ENCODE data around the gene CHTOP.

The CHTOP gene

DNA sequence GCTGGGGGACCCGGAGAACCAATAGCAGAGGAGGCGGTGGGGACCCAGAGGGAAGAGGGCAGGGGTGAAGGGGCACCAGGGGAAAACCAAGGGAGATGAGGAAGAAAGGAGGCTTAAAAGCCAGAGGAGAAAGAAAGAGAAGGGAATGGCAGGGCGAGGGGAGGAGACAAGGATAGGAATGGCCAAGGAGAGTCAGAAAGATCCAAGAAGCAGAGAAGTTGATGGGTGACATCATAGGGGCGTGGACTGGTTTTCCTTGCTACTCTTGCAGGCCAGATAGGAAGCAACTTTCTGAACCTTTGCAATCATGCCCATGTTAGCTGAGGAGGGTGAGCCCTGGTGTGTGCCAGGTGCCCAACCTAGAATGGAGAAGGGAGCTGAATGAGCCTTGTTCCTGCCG, 50.0 kb downstream of the CHTOP start:
- no peaks in the 10 kb centered on the region for H3K4me1 ChIP-seq (ENCODE audit: insufficient read depth, low read length)
- H3K27ac ChIP-seq (ENCODE audit: low read depth, low read length), result no peak overlapping the region
- H3K9ac ChIP-seq (ENCODE audit: low read length), result no peak overlapping the region
- no peaks in the 10 kb centered on the region for H3K36me3 ChIP-seq (ENCODE audit: insufficient read depth, low read length)
- H3K27me3 ChIP-seq (ENCODE audit: control insufficient read depth in 1 of 2, insufficient read depth in 2 of 2, low read length in 2 of 2), result peaks cover 10 to 21% of the 10 kb centered on the region in 2 donors
- H3K4me3 ChIP-seq (ENCODE audit: low read depth in 1 of 2, low read length in 2 of 2), result no peak overlapping the region
- H3K9me3 ChIP-seq (ENCODE audit: low read length), result no peaks in the 10 kb centered on the region

- Histone ChIP-seq H3K4me1 (ENCODE audit: insufficient read depth, low read length) (no peaks in the 10 kb centered on the region), H3K9me3 (ENCODE audit: low read length) (no peaks in the 10 kb centered on the region), H3K27me3 (ENCODE audit: control insufficient read depth in 1 of 2, insufficient read depth in 2 of 2, low read length in 2 of 2) (peaks cover 5 to 11% of the 10 kb centered on the region in 2 donors), H3K36me3 (ENCODE audit: insufficient read depth, low read length) (no peaks in the 10 kb centered on the region), H3K9ac (ENCODE audit: low read length) (no peak overlapping the region), H3K27ac (ENCODE audit: low read depth, low read length) (no peak overlapping the region), H3K4me3 (ENCODE audit: low read depth in 1 of 2, low read length in 2 of 2) (no peak overlapping the region)
Observed at GRCh38 chr1:153684892-153685291, 51.0 kb downstream of the CHTOP start.

DNA sequence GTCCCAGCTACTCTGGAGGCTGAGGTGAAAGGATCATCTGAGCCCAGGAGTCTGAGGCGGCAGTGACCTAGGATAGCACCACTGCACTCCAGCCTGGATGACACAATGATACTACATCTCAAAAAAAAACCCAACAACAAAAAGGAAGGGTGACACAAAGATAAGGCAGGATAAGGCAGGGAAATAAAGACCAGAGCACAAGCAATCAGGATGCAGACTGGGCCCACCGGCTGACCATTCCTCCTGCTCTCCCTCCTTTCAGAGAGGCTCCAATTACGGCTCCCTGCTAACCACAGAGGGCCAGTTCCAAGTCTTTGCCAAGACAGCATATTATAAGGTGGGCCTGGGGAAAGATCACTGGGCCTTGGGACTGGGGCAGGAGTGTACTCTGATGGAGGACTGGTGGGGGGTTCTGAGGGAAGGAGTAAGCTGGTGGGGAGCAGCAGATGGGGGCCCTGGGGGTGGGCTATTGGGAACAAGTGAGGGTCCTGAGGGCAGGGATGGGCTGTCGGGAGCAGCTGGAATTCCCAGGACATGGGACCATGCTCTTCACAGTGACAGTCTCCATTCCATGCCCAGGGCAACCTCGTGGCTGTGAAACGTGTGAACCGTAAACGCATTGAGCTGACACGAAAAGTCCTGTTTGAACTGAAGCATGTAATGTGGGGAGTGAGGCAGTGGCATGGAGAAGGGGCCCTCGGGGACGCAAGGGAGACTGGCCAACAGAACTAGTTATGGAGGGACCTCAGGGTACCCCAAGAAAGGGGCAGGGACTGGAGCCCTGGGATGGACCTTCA, 51.9 kb downstream of the CHTOP start:
- Histone ChIP-seq H3K36me3 (ENCODE audit: insufficient read depth, low read length) (no peaks in the 10 kb centered on the region), H3K27me3 (ENCODE audit: control insufficient read depth in 1 of 2, insufficient read depth in 2 of 2, low read length in 2 of 2) (peaks cover 0 to 3% of the 10 kb centered on the region in 2 donors), H3K4me3 (ENCODE audit: low read depth in 1 of 2, low read length in 2 of 2) (no peak overlapping the region), H3K9ac (ENCODE audit: low read length) (no peak overlapping the region), H3K4me1 (ENCODE audit: insufficient read depth, low read length) (no peaks in the 10 kb centered on the region), H3K27ac (ENCODE audit: low read depth, low read length) (no peak overlapping the region), H3K9me3 (ENCODE audit: low read length) (no peaks in the 10 kb centered on the region)

DNA sequence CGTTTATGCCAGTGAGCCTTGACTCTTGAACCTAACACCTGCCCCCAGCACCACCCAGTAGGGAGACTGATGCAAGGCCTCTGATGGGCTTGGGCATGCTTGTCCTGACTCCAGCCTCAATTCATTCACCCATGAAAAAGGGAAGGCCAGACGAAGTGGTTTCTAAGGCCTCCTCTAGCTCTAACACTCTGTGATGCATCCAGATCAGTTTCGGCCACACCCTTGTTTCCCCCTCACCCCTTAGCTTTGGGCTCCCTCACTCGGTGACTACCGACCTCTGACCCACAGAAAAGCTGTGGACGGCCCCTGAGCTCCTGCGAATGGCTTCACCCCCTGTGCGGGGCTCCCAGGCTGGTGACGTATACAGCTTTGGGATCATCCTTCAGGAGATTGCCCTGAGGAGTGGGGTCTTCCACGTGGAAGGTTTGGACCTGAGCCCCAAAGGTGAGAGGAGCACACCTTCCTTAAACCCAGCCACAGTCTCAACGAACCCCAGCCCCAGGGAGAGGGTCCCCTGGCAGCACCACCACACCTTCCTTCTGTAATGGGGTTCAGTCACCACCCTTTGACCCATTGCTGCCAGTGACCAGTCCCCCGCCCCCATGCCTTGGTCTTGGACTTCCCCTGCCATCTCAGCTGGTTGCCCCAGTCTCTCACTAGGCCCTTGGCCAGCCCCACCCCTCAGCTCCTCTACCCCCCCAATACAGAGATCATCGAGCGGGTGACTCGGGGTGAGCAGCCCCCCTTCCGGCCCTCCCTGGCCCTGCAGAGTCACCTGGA, 53.7 kb downstream of the CHTOP start:
- H3K9ac ChIP-seq (ENCODE audit: low read length), result no peak overlapping the region
- H3K27me3 ChIP-seq (ENCODE audit: control insufficient read depth in 1 of 2, insufficient read depth in 2 of 2, low read length in 2 of 2), result no peaks in the 10 kb centered on the region
- H3K4me1 ChIP-seq (ENCODE audit: insufficient read depth, low read length), result no peaks in the 10 kb centered on the region
- no peaks in the 10 kb centered on the region for H3K36me3 ChIP-seq (ENCODE audit: insufficient read depth, low read length)
- no peaks in the 10 kb centered on the region for H3K9me3 ChIP-seq (ENCODE audit: low read length)
- H3K4me3 ChIP-seq (ENCODE audit: low read depth in 1 of 2, low read length in 2 of 2), result no peak overlapping the region
- H3K27ac ChIP-seq (ENCODE audit: low read depth, low read length), result no peak overlapping the region

DNA sequence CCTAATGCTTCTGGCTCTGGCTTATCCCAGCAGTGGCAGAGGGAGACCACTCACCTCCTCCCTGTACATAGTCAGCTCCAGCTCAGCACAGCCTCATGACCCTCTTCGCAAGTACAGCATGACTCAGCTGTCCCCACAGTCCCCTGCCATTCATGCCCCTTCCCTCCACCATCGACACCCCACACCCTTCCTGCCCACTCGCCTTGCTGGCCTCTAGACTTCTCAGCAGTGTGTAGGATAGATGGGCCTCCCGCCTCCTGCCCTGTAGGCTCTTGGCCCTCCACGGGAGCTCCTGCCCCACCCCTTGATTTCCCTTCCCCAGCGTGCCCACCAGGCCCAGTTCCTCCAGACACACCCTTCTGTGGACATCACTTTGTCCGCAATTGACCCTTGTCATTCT, 54.4 kb downstream of the CHTOP start:
- Histone ChIP-seq H3K4me1 (ENCODE audit: insufficient read depth, low read length) (no peaks in the 10 kb centered on the region), H3K27me3 (ENCODE audit: control insufficient read depth in 1 of 2, insufficient read depth in 2 of 2, low read length in 2 of 2) (no peaks in the 10 kb centered on the region), H3K9ac (ENCODE audit: low read length) (no peak overlapping the region), H3K9me3 (ENCODE audit: low read length) (no peaks in the 10 kb centered on the region), H3K4me3 (ENCODE audit: low read depth in 1 of 2, low read length in 2 of 2) (no peak overlapping the region), H3K27ac (ENCODE audit: low read depth, low read length) (no peak overlapping the region), H3K36me3 (ENCODE audit: insufficient read depth, low read length) (no peaks in the 10 kb centered on the region)

DNA sequence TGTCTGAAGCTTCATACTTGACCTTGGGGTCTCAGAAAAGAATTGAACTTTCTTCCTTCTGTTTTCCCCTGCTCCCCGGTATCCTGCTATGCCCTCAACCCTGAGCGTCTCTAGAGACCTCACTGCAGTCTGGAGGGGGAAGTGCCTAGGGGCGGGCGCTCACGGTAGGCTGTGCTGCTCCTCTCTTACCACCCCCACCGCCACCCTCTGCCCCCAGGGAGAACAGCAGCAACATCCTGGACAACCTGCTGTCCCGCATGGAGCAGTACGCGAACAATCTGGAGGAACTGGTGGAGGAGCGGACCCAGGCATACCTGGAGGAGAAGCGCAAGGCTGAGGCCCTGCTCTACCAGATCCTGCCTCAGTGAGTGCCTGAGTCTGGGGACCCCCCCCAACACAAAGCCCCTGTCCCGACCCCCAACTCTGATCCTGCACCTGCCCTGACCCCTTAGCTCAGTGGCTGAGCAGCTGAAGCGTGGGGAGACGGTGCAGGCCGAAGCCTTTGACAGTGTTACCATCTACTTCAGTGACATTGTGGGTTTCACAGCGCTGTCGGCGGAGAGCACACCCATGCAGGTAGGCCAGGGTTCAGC, 55.0 kb downstream of the CHTOP start:
- H3K4me3 ChIP-seq (ENCODE audit: low read depth in 1 of 2, low read length in 2 of 2), result no peak overlapping the region
- H3K4me1 ChIP-seq (ENCODE audit: insufficient read depth, low read length), result no peaks in the 10 kb centered on the region
- H3K9me3 ChIP-seq (ENCODE audit: low read length), result no peaks in the 10 kb centered on the region
- H3K36me3 ChIP-seq (ENCODE audit: insufficient read depth, low read length), result no peaks in the 10 kb centered on the region
- H3K9ac ChIP-seq (ENCODE audit: low read length), result no peak overlapping the region
- no peaks in the 10 kb centered on the region for H3K27me3 ChIP-seq (ENCODE audit: control insufficient read depth in 1 of 2, insufficient read depth in 2 of 2, low read length in 2 of 2)
- no peak overlapping the region for H3K27ac ChIP-seq (ENCODE audit: low read depth, low read length)

DNA sequence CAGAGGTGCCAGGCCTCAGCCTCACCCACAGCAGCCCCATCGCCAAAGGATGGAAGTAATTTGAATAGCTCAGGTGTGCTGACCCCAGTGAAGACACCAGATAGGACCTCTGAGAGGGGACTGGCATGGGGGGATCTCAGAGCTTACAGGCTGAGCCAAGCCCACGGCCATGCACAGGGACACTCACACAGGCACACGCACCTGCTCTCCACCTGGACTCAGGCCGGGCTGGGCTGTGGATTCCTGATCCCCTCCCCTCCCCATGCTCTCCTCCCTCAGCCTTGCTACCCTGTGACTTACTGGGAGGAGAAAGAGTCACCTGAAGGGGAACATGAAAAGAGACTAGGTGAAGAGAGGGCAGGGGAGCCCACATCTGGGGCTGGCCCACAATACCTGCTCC, 59.6 kb downstream of the CHTOP start:
- no peaks in the 10 kb centered on the region for H3K27me3 ChIP-seq (ENCODE audit: control insufficient read depth in 1 of 2, insufficient read depth in 2 of 2, low read length in 2 of 2)
- no peak overlapping the region for H3K4me3 ChIP-seq (ENCODE audit: low read depth in 1 of 2, low read length in 2 of 2)
- no peaks in the 10 kb centered on the region for H3K36me3 ChIP-seq (ENCODE audit: insufficient read depth, low read length)
- H3K4me1 ChIP-seq (ENCODE audit: insufficient read depth, low read length), result peaks cover 5% of the 10 kb centered on the region
- no peaks in the 10 kb centered on the region for H3K9me3 ChIP-seq (ENCODE audit: low read length)
- no peak overlapping the region for H3K9ac ChIP-seq (ENCODE audit: low read length)
- no peak overlapping the region for H3K27ac ChIP-seq (ENCODE audit: low read depth, low read length)

All from muscle layer of colon (tissue), 2 donors.